Measurements from ENCODE around the gene SRSF5. TPM values are rescaled to one million over a fixed set of nuclear protein-coding genes. Genes with fewer than 3 reads are reported as not detected.

SRSF5 gene
- total RNA-seq, 1 experiment from 2014 or later: 389 TPM

DNA sequence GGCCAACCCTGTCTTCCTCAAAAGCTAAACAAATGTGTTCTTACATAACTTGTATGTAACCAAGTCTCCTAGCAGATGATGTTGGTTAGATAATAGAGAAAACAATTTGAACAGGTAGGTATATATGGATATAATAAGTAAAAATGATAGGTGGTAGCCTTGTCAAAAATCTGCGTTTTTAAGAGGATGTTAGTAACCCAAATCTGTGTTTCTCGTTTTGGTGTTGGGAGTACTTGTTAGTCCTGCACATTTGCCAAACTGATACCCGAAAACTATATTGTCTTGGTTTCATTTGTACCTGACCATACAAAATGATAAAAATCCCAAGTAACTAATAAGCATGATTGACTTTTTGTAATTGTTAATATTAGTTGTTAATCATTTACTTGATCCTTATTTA, 8.1 kb downstream of the SRSF5 start:
- no CpG with 5 or more reads among the region's 3 CpGs for WGBS (ENCODE audit: extremely low coverage, insufficient read length, low lambda C conversion rate)
- Mint-ChIP-seq H3K27me3 (ENCODE audit: low read depth) (no peaks in the 10 kb centered on the region), H3K9me3 (no peaks in the 10 kb centered on the region), H3K4me3 (no peak overlapping the region), H3K4me1 (peaks cover 0 to 4% of the 10 kb centered on the region in 2 experiments; a peak in 1 of 4 replicates), H3K36me3 (ENCODE audit: insufficient read depth in 1 of 3, low read depth in 3 of 3) (peaks cover 52 to 88% (median 79%) of the 10 kb centered on the region in 3 experiments), H3K27ac (no peak overlapping the region)
- H2BK15ac ChIP-seq (ENCODE audit: low read depth, low read length): no peak overlapping the region
- H4K5ac ChIP-seq (ENCODE audit: insufficient read length, low read depth, low read length): no peak overlapping the region
- H2AK5ac ChIP-seq (ENCODE audit: insufficient read length, low read length): no peak overlapping the region
- H4K8ac ChIP-seq (replicated peaks; ENCODE audit: insufficient read length, low read depth, low read length): no peak overlapping the region
- no peaks in the 10 kb centered on the region for H3K23me2 ChIP-seq (ENCODE audit: insufficient read length, low read depth, low read length, poor library complexity, severe bottlenecking)
- H3K14ac ChIP-seq (ENCODE audit: insufficient read depth, low read length): no peak overlapping the region
- no peak overlapping the region for H4K91ac ChIP-seq (ENCODE audit: insufficient read length, low read depth, low read length)
- H3K27ac ChIP-seq (ENCODE audit: insufficient read length, low read depth, low read length): no peak overlapping the region
- no peak overlapping the region for H2BK12ac ChIP-seq (ENCODE audit: insufficient read length, low read depth, low read length)
- H3K4me1 ChIP-seq (ENCODE audit: insufficient read depth, low read length): no peaks in the 10 kb centered on the region
- no peak overlapping the region for H3K4ac ChIP-seq (ENCODE audit: low read depth, low read length)
- TF ChIP-seq, protein P1, sequence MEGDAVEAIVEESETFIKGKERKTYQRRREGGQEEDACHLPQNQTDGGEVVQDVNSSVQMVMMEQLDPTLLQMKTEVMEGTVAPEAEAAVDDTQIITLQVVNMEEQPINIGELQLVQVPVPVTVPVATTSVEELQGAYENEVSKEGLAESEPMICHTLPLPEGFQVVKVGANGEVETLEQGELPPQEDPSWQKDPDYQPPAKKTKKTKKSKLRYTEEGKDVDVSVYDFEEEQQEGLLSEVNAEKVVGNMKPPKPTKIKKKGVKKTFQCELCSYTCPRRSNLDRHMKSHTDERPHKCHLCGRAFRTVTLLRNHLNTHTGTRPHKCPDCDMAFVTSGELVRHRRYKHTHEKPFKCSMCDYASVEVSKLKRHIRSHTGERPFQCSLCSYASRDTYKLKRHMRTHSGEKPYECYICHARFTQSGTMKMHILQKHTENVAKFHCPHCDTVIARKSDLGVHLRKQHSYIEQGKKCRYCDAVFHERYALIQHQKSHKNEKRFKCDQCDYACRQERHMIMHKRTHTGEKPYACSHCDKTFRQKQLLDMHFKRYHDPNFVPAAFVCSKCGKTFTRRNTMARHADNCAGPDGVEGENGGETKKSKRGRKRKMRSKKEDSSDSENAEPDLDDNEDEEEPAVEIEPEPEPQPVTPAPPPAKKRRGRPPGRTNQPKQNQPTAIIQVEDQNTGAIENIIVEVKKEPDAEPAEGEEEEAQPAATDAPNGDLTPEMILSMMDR (conservative IDR thresholded peaks at IDR 0.05): no peak
- peaks cover 3% of the 10 kb centered on the region for H3K79me1 ChIP-seq (ENCODE audit: insufficient read depth, low read depth, low read length, poor library complexity, severe bottlenecking)
- H4K20me1 ChIP-seq (ENCODE audit: control insufficient read depth, insufficient read depth, insufficient read length): no peaks in the 10 kb centered on the region
- no peak overlapping the region for H2AFZ ChIP-seq (ENCODE audit: low read length)
- H3K27me3 ChIP-seq (ENCODE audit: insufficient read depth, low read length): no peaks in the 10 kb centered on the region
- H3K23ac ChIP-seq (ENCODE audit: insufficient read length, low read depth, low read length): no peak overlapping the region
- H2BK120ac ChIP-seq (ENCODE audit: low read depth, low read length, poor library complexity, severe bottlenecking): no peak overlapping the region
- no peak overlapping the region for H3K18ac ChIP-seq (ENCODE audit: insufficient read length, low read depth, low read length)
- H3K4me2 ChIP-seq (ENCODE audit: insufficient read depth, insufficient read length, low read length): no peak overlapping the region
- H3K56ac ChIP-seq (ENCODE audit: insufficient read length, low read depth, low read length): no peak overlapping the region
- no peak overlapping the region for H3K9ac ChIP-seq (ENCODE audit: extremely low read depth, insufficient read length, low read length)
- H2BK5ac ChIP-seq (ENCODE audit: insufficient read length, low read length): no peak overlapping the region
- H3K9me3 ChIP-seq (ENCODE audit: control insufficient read depth, low read depth, low read length): no peaks in the 10 kb centered on the region
- no peak for DNase-seq
- no peak overlapping the region for H2BK20ac ChIP-seq (ENCODE audit: low read depth, low read length, poor library complexity, severe bottlenecking)
- no peaks in the 10 kb centered on the region; the same call in 1 of the 2 replicates for H3K79me2 ChIP-seq (ENCODE audit: insufficient read depth, low read length)
- no peak overlapping the region for H3T11ph ChIP-seq (ENCODE audit: low read length)
